Uterus (tissue), 2 donors: ENCODE measurements around the gene PHLDA2.

Source experiments
- CTCF ChIP-seq, 4 experiments: fragments of 200-600 bp in 2 of 4; fragments of 450-650 bp in 2 of 4; sonication (generic) in 2 of 4; IDR thresholded peaks; one replicate each; pipeline ENCODE4 v1.5.1; 2016 to 2019; ENCODE audit warnings: antibody characterized with exemption in 4 of 4, mild to moderate bottlenecking in 2 of 4, moderate library complexity in 1 of 4
- POLR2A ChIP-seq, 2 donors: fragments of 450-650 bp; IDR thresholded peaks; one replicate each; pipeline ENCODE4 v1.6.1; 2016; ENCODE audit warnings: antibody characterized with exemption in 2 of 2, mild to moderate bottlenecking in 1 of 2, moderate library complexity in 1 of 2

GRCh38 chr11:2961080-2961479, 31.9 kb upstream of the PHLDA2 start:
- TF ChIP-seq CTCF (IDR thresholded peaks at IDR 0.05) = no peak
- TF ChIP-seq POLR2A (IDR thresholded peaks at IDR 0.05) = no peak
